ENCODE data around the gene SMPDL3A.
"Not testable (repeated sequence)": the region's sequence is repeated elsewhere in the genome, so short reads cannot be mapped to it uniquely, and the experiment has no call there.

The SMPDL3A gene

GRCh38 chr6:122789182-122790027, at the start of gene SMPDL3A:
Gene SMPDL3A (plus strand): TSS chr6:122789258. CDS start chr6:122789347, 89 bp downstream.
- DNase-seq (ENCODE audit: low read depth): no peak

- DNase-seq (ENCODE audit: low read depth): no peak
These were observed 49.0 kb upstream of the SMPDL3A start for GRCh38 chr6:122740091-122740490.

GRCh38 chr6:122740936-122741335, 48.1 kb upstream of the SMPDL3A start:
- DNase-seq (ENCODE audit: low read depth): no peak

GRCh38 chr6:122744247-122744646, 44.8 kb upstream of the SMPDL3A start:
- DNase-seq (ENCODE audit: low read depth): not testable (repeated sequence)

- not testable (repeated sequence) for DNase-seq (ENCODE audit: low read depth)
These were observed 44.2 kb upstream of the SMPDL3A start for GRCh38 chr6:122744856-122745255.

- no peak for DNase-seq (ENCODE audit: low read depth)
These were observed 42.4 kb upstream of the SMPDL3A start for GRCh38 chr6:122746688-122747087.

- DNase-seq (ENCODE audit: low read depth): no peak
These were observed 41.5 kb upstream of the SMPDL3A start for GRCh38 chr6:122747573-122747972.

GRCh38 chr6:122748945-122749344, 40.1 kb upstream of the SMPDL3A start:
- not testable (repeated sequence) for DNase-seq (ENCODE audit: low read depth)

GRCh38 chr6:122749451-122750050, 39.5 kb upstream of the SMPDL3A start:
- no peak for DNase-seq (ENCODE audit: low read depth)

- no peak for DNase-seq (ENCODE audit: low read depth)
These were observed 37.7 kb upstream of the SMPDL3A start for GRCh38 chr6:122751326-122751725.

GRCh38 chr6:122752459-122752858, 36.6 kb upstream of the SMPDL3A start:
- DNase-seq (ENCODE audit: low read depth): no peak

- DNase-seq (ENCODE audit: low read depth): no peak
These were observed 35.9 kb upstream of the SMPDL3A start for GRCh38 chr6:122753000-122753687.

GRCh38 chr6:122753688-122754056, 35.4 kb upstream of the SMPDL3A start:
- DNase-seq (ENCODE audit: low read depth): no peak

GRCh38 chr6:122754191-122754731, 34.8 kb upstream of the SMPDL3A start:
- DNase-seq (ENCODE audit: low read depth): no peak

- DNase-seq (ENCODE audit: low read depth): no peak
These were observed 33.2 kb upstream of the SMPDL3A start for GRCh38 chr6:122755901-122756300.

- DNase-seq (ENCODE audit: low read depth): no peak
These were observed 30.1 kb upstream of the SMPDL3A start for GRCh38 chr6:122758927-122759334.

GRCh38 chr6:122760330-122760729, 28.7 kb upstream of the SMPDL3A start:
- no peak for DNase-seq (ENCODE audit: low read depth)

- DNase-seq (ENCODE audit: low read depth): no peak
These were observed 22.8 kb upstream of the SMPDL3A start for GRCh38 chr6:122766256-122766655.

GRCh38 chr6:122770835-122771601, 18.0 kb upstream of the SMPDL3A start:
- DNase-seq (ENCODE audit: low read depth): no peak

- no peak for DNase-seq (ENCODE audit: low read depth)
These were observed 16.2 kb upstream of the SMPDL3A start for GRCh38 chr6:122772724-122773415.

- no peak for DNase-seq (ENCODE audit: low read depth)
These were observed 13.1 kb upstream of the SMPDL3A start for GRCh38 chr6:122775975-122776374.
